ENCODE results near the gene ERGIC1. TPM values are rescaled to one million over a fixed set of nuclear protein-coding genes. Genes with fewer than 3 reads are reported as not detected.

ERGIC1 gene
- total RNA-seq, 1 donor from 2014 or later, result 99.1 TPM

DNA sequence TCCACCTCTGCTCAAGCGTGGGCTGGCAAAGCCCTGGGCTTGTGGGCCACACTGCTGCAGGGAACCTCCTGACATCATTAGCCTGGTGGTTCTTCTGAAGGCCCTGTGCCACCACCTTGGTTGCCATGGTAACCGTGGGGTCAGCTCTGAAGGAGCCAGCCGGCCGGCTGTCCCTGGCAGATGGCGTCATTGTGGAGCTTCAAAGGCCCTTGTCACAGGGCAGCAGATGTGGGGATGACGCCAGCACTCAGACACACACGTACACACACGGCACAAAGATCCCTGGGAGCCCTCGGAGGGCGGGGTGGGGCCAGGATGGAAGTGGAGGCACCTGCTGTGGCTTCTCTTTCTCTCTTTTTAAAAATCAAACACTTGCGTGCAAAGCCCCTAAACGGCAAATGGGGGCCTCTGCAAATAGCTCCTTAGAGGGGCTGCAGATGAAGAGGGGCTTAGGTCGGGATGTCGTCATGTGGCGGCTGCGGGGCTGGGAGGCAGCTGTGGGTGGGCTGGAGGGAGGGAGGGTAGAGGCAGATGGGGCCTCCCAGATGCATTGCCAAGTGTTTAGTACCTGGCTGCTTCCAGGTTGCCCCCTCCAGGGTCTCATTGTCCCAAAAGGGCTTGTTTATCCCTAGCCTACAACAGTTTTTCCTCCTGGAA lies 105.7 kb downstream of the ERGIC1 start:
- TF ChIP-seq, protein P1, sequence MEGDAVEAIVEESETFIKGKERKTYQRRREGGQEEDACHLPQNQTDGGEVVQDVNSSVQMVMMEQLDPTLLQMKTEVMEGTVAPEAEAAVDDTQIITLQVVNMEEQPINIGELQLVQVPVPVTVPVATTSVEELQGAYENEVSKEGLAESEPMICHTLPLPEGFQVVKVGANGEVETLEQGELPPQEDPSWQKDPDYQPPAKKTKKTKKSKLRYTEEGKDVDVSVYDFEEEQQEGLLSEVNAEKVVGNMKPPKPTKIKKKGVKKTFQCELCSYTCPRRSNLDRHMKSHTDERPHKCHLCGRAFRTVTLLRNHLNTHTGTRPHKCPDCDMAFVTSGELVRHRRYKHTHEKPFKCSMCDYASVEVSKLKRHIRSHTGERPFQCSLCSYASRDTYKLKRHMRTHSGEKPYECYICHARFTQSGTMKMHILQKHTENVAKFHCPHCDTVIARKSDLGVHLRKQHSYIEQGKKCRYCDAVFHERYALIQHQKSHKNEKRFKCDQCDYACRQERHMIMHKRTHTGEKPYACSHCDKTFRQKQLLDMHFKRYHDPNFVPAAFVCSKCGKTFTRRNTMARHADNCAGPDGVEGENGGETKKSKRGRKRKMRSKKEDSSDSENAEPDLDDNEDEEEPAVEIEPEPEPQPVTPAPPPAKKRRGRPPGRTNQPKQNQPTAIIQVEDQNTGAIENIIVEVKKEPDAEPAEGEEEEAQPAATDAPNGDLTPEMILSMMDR (conservative IDR thresholded peaks at IDR 0.05; ENCODE audit: low read depth, low read length), result no peak
- no peak for DNase-seq (ENCODE audit: low read depth)
- H3K4me3 ChIP-seq (ENCODE audit: low read depth, low read length), result no peak overlapping the region

DNA sequence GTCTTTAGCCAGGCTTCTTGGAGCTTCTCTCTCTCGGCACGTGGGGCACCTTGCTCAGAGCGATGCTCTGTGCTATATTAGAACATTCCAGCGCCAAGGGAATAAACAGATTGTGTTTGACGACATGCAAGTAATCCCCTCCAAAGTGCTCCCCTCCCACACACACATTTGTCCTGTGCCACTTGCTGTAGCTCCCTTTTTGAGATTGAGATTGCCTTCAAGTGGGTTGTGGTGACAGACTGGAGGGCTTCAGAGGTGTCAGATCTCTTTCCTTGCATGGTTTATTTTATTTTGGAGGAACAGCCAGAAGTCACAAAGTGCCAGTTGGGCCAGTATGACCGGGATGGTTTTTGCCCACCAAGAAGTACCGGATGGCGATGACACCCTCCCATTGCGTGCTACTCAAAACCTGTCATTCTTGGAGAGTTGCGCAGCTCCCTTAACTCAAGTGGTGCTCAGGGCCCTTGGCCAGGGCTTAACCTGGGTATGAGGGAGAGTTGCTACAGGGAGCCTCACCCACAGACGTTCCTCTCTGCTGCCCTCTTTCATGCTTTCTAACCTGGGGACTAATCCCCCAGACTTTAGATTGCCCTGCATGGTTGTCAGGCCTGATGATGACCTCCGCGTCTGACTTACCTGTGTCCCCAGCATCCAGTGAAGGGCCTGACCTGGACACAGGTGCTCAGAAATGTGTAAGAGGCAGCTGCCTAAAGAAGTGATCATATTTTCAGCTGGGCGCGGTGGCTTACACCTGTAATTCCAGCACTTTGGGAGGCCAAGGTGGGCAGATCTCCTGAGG lies 106.4 kb downstream of the ERGIC1 start:
- H3K4me3 ChIP-seq (ENCODE audit: low read depth, low read length), result no peak overlapping the region
- TF ChIP-seq, protein P1 (conservative IDR thresholded peaks at IDR 0.05; ENCODE audit: low read depth, low read length), result no peak
- no peak for DNase-seq (ENCODE audit: low read depth)

DNA sequence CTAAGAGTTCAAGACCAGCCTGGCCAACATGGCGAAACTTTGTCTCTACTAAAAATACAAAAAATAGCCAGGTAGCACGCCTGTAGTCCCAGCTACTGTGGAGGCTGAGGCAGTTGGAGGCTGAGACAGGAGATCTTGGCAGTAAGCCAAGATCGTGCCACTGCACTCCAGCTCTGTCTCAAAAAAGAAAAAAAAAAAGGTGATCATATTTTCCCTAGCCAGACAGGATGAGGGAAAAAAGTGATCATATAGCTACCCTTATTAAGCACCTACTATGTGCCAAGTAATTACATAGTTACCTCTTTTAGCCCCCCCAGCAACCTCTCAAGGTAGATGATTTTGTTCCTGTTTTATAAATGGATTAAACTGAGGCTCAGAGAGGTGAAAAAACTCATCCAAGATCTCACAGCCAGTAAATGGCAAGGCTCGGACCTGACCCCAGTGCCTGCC lies 107.0 kb downstream of the ERGIC1 start:
- DNase-seq (ENCODE audit: low read depth), result no peak
- no peak overlapping the region for H3K4me3 ChIP-seq (ENCODE audit: low read depth, low read length)
- TF ChIP-seq, protein P1 (conservative IDR thresholded peaks at IDR 0.05; ENCODE audit: low read depth, low read length), result no peak

- H3K4me3 ChIP-seq (ENCODE audit: low read depth, low read length), result no peak overlapping the region
- DNase-seq (ENCODE audit: low read depth), result no peak
- TF ChIP-seq, protein P1 (conservative IDR thresholded peaks at IDR 0.05; ENCODE audit: low read depth, low read length), result no peak
Observed at GRCh38 chr5:172942556-172942955, 108.5 kb downstream of the ERGIC1 start.

DNA sequence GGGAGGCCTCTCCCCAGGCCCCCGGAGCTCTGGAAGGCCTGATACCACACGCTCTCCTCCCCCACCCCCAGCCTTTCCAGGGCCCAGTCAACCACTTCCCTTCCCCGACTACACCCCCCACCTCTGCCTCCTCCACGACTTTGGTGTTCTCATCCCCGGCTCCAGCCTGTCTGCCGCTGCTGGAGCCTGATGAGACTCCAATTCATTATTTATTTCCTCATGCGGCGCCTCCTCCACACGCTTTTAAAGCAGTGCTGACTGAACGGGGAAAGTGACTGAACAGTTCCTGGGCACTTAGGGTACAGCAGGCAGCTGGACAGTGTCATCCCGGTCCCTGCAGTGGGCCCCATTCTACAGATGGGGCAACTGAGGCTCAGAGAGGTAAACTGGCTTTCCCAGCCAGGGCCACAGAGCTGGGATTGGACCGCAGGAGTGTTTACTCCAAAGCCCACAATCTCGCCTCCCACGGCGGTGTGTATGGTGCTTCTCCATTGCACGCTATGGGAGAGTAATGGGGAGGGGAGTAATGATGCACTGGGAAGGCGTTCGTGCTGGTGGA lies 109.3 kb downstream of the ERGIC1 start:
- no peak overlapping the region for H3K4me3 ChIP-seq (ENCODE audit: low read depth, low read length)
- TF ChIP-seq, protein P1 (conservative IDR thresholded peaks at IDR 0.05; ENCODE audit: low read depth, low read length), result no peak
- DNase-seq (ENCODE audit: low read depth), result no peak

DNA sequence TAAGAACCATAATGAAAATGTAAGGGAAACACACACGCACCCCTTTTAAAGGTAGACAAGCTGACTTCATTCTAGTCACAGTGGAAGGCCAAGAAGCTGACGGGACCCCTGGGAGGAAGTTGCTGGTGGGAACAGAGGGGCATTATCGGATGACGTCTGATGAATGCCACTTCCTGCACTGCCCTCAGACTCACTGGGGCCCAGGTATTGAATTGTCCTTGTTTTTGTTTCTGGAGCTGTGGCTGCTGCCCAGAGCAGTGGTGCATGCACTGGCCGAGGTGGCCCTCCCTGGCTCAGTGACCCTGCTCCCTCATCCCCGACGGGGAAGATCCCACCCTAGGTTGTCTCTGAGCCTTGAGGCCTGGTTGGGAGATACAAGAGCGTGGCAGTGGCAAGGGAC lies 109.9 kb downstream of the ERGIC1 start:
- DNase-seq (ENCODE audit: low read depth), result no peak
- TF ChIP-seq, protein P1 (conservative IDR thresholded peaks at IDR 0.05; ENCODE audit: low read depth, low read length), result no peak
- H3K4me3 ChIP-seq (ENCODE audit: low read depth, low read length), result no peak overlapping the region
